GM12872 (cell line): ENCODE results near the gene SNX21.

Source experiments
- CTCF ChIP-seq: IDR thresholded peaks from 3 replicates; pipeline ENCODE4 v1.5.1; 2011; ENCODE audit warnings: low read depth, mild to moderate bottlenecking, low read length, moderate library complexity; ENCODE audit not compliant: insufficient read depth

SNX21 gene

DNA sequence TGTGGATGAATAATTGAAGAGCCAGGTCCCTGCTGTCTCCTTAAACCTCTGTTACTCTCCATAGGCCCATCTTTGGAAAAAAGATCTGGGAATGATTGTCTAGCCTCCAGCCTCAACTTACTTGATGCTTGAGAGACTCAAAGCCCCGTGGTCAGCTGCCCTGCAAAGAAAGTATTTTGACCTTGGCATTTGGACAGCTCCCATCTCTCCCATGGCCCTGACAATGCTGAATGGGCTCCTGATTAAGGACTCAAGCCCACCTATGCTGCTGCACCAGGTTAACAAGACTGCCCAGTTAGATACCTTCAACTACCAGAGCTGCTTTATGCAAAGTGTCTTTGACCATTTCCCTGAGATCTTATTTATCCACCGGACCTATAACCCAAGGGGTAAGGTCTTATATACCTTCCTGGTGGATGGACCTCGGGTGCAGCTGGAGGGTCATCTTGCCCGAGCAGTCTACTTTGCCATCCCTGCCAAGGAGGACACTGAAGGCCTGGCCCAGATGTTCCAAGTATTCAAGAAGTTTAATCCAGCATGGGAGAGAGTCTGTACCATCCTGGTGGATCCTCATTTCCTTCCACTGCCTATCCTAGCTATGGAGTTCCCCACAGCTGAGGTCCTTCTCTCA is 49.0 kb downstream of the SNX21 start:
- no peak for TF ChIP-seq CTCF

DNA sequence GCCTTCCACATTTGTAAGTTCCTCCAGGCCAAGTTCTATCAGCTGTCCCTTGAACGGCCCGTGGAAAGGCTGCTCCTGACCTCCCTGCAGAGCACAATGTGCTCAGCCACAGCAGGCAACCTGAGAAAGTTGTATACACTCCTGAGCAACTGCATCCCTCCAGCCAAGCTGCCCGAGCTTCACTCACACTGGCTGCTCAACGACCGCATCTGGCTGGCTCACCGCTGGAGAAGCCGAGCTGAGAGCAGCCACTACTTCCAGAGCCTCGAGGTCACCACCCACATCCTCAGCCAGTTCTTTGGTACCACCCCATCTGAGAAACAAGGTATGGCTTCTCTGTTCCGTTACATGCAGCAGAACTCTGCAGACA is 49.5 kb downstream of the SNX21 start:
- no peak for TF ChIP-seq CTCF

DNA sequence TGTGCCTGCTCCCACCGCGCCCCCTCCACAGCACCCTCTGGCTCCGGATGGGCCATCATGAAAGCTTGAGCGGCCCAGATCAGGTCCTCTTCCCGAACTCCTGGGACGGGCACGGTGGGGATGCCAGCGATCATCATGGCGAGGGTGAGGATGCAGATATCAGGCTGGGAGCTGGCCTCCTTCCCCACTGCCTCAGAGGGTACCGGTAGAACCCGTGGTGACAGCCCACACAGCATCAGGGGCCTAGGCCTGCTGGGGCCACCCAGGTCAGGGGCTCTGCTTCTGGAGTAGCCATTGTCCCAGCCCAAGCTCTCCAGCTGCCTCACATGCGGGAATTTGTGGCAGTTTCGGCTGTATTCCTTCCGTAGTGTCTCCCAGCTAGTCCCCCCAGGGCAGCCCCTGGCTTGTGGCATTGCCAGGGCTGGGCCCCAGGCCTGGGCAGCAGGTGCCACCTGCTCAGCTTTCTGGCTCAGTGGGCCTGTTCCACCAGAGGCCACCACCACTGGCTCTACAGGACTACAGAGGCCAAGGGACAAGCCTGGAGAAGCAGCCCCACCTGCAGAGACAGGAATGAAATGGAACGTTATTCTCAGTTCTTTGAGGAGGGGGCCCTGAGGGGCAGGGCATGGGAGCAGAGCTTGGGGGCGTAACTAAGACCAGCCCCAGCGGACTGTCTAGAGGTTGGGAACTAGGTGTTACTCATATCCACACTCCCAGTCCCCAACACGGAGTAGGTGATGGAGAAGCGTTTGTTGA is 53.2 kb downstream of the SNX21 start:
- TF ChIP-seq CTCF = no peak

DNA sequence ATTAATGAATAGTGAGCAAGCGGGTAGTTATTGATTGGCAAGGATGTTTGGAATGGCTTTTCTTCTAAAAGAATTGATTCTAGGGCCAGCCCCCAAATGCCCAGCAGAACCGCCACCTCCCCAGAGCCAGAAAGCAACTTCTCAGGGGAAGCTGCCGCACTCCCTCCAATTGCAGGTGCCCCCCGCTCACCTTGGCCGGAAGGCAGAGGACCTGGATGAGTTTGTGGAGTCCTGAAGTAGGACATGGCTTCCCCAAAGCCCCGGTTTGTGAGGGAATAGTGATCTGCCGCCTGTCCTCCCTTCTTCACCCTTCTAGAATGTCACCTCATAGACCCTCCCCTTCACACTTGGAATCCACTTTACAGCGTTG is 53.7 kb downstream of the SNX21 start, which contains the start of gene SPATA25:
Gene SPATA25, minus strand, starts transcription at position 277 of the 370 bp plus-strand sequence. Its CDS starts 32 bp downstream, at position 245.
- TF ChIP-seq CTCF = no peak

DNA sequence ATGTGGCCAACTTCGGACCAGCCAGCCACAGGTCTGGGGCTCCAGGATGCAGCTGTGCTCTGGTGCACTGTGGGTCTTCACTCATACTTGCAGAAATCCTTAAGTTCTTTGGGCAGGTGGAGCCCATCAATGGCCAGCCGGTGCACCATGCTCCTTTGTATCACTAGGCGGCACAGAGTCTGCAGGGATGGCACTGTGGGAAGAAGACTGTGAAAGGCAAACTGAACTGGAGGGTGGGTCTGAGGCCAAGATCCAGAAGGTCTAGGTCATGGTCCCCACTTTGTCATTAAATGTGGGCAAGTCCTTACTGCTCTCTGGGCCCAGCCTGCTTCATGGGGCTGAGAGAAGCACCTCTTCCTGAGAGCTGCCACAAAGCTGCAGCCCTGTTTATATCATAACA is 55.1 kb downstream of the SNX21 start:
- no peak for TF ChIP-seq CTCF

- peak; percentile 64 for TF ChIP-seq CTCF
Observed at GRCh38 chr20:45890077-45890984, 56.7 kb downstream of the SNX21 start.
